NB4 (cell line): ENCODE data around the gene RHBDF2.

Experiments
- DNase-seq: peaks from one replicate; pipeline ENCODE4 v3.0.0; 2010; ENCODE audit warnings: low read depth
- H3K4me3 ChIP-seq: one replicate; pipeline ENCODE4 v1.5.1; 2011; ENCODE audit warnings: mild to moderate bottlenecking, low read depth, low read length, moderate library complexity
- MAX ChIP-seq: IDR thresholded peaks from 2 replicates; pipeline ENCODE4 v1.6.1; 2011; ENCODE audit warnings: low read depth, low read length
- MYC ChIP-seq: IDR thresholded peaks from 2 replicates; pipeline ENCODE4 v1.6.1; 2011; ENCODE audit warnings: low read depth, low read length
- POLR2A ChIP-seq: IDR thresholded peaks from 2 replicates; pipeline ENCODE4 v1.6.1; 2011; ENCODE audit warnings: mild to moderate bottlenecking; ENCODE audit not compliant: insufficient read length; ENCODE audit errors: extremely low read depth
- TF ChIP-seq, protein P1 (sequence below): IDR thresholded peaks from one replicate; pipeline ENCODE4 v1.5.1; 2012; ENCODE audit warnings: low read depth, low read length

RHBDF2 gene

GRCh38 chr17:76547183-76547641 is 46.0 kb upstream of the RHBDF2 start:
- TF ChIP-seq POLR2A (no peak), MYC (no peak), MAX (peak; percentile 68)
- TF ChIP-seq, protein P1, sequence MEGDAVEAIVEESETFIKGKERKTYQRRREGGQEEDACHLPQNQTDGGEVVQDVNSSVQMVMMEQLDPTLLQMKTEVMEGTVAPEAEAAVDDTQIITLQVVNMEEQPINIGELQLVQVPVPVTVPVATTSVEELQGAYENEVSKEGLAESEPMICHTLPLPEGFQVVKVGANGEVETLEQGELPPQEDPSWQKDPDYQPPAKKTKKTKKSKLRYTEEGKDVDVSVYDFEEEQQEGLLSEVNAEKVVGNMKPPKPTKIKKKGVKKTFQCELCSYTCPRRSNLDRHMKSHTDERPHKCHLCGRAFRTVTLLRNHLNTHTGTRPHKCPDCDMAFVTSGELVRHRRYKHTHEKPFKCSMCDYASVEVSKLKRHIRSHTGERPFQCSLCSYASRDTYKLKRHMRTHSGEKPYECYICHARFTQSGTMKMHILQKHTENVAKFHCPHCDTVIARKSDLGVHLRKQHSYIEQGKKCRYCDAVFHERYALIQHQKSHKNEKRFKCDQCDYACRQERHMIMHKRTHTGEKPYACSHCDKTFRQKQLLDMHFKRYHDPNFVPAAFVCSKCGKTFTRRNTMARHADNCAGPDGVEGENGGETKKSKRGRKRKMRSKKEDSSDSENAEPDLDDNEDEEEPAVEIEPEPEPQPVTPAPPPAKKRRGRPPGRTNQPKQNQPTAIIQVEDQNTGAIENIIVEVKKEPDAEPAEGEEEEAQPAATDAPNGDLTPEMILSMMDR: peak; percentile 70
- DNase-seq: peak; percentile 81
- H3K4me3 ChIP-seq: no peak overlapping the region

DNA sequence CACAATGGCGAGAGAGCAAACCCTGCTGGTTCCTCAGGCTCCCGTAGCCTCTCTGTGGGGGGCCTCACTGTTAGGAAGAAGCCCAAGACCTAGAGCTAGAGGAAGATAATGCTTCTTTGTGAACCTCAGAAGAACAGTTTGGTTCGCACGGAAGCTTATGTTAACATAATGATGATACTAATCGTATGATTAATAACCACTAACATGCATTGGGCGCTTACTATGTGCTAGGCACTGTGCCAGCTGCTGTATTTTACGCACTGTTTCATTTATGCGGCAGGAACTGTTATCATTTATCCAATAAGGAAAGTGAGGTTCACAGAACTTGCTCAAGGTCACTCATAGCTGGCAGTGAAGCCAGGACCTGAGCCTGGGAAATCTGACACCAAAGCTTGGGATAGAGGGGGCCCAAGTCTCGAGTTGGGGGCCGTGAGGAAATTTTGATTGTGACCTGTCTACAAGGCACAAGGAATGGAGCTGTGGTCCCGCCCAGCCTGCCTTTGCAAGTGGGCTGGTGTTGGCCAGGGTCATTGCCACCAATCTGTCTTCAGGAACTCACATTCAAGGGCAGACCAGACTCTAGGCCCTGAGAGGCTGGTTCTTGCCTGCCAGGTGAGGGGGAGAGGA is 45.4 kb upstream of the RHBDF2 start:
- DNase-seq: no peak
- TF ChIP-seq, protein P1: no peak
- TF ChIP-seq MYC: no peak
- TF ChIP-seq POLR2A: no peak
- TF ChIP-seq MAX: no peak
- H3K4me3 ChIP-seq: no peak overlapping the region

GRCh38 chr17:76545918-76546555 is 44.8 kb upstream of the RHBDF2 start:
- DNase-seq: no peak
- H3K4me3 ChIP-seq: no peak overlapping the region
- TF ChIP-seq, protein P1: no peak
- TF ChIP-seq POLR2A: no peak
- TF ChIP-seq MYC: no peak
- TF ChIP-seq MAX: no peak

DNA sequence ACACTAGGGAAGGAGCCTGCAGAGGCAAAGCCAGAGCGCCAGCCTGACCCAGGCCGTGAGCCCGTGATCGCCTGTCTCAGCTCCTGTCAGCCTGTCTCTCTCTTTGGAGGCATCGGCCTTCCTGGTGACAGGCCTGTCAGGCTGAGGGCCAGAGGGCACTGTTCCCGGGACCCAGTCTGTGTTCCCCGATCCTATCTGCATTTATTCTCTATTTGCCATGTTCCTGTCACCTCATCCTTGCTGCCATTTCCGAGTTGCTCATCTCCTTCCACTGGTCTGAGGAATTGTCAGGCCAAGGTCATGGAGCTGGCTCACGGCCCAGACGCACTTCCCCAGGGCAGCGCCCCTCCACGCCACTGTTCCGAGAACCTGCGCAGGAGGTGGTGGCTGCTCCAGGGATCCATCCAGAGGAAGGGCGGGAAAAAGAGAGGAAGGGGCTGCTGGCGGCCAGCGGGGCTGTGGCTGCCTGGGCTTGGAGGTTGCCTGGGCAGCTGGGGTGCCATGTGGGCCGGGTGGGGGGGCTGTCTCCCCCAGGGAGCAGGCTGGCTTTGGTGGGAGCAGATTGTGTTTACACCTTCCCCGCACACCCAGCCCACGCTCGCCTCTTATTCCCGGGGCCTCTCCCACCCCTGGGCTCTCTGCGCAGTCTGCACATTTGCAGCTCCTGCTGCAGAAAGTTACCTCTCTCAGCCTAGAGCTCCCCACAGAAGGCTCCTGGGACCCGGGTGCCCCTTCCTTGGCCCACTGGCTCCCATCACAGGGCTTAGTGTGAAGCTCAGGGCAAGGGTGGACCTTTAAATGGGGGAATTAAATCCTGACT is 43.5 kb upstream of the RHBDF2 start:
- TF ChIP-seq, protein P1: no peak
- no peak for TF ChIP-seq MAX
- TF ChIP-seq MYC: no peak
- no peak for TF ChIP-seq POLR2A
- H3K4me3 ChIP-seq: no peak overlapping the region
- no peak for DNase-seq

DNA sequence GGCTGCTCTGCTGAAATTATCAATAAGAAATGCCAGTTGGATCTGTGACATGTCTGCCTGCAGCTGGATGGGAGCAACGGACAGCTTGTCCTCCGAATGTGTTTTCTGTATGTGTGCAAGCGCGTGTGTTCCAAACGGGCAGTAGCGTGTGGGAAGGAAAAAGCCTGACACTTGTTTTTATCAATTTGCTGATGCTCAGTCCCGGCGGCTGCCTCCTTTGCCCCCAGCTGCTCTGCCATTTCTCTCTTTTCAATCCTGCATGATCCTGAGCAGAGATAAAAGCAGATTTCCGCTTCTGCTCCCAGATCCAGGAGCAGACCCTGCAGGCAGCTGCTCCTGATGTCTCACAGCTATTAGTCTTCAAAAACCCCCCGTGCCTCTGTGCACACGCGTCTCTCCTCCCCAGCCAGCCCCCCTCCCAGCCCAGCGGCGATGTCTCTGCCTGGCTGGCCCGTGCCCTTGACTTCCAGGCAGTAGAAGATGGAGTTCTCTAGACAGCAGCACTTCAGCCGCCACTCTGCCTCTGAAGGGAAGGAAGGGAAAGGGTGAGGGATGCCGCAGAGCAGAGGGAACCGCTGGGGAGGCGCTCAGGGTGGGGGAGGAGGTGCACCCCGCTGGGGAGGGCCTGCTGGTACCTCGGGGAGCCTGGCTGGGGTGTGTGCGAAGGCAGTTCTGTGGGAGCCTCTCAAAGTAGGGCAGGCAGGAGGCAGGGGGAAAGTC is 42.8 kb upstream of the RHBDF2 start:
- no peak overlapping the region for H3K4me3 ChIP-seq
- peak; percentile 29 for DNase-seq
- no peak for TF ChIP-seq MYC
- TF ChIP-seq MAX: no peak
- no peak for TF ChIP-seq POLR2A
- TF ChIP-seq, protein P1: no peak
